Subcutaneous adipose tissue (tissue), 4 donors: Measurements from ENCODE around the gene APOL1. TPM values are rescaled to one million over a fixed set of nuclear protein-coding genes. Genes with fewer than 3 reads are reported as not detected.

Experiments used
- CTCF ChIP-seq: fragments of 450-650 bp; IDR thresholded peaks from one replicate; pipeline ENCODE4 v1.5.1; 2016; ENCODE audit warnings: low read depth, mild to moderate bottlenecking, control low read depth, antibody characterized with exemption, moderate library complexity
- total RNA-seq, 4 donors: library from RNA; depleted of rRNA; stranded (reverse); fragments of >200 nt; gene quantifications; one replicate each; pipeline ENCODE4 v1.1.0, GENCODE V29; 2016

Gene APOL1
- 10 to 100 TPM in 3 of 4 donors, 1 to 10 TPM in 1; 7.5 to 53.5 (median 18.9) TPM for total RNA-seq

GRCh38 chr22:36252754-36253522 lies at the start of gene APOL1:
Gene APOL1 (plus strand): TSS chr22:36253133. CDS start chr22:36254956, 1,823 bp downstream.
- no peak for TF ChIP-seq CTCF

GRCh38 chr22:36204001-36204631 lies 48.8 kb upstream of the APOL1 start:
- no peak for TF ChIP-seq CTCF

GRCh38 chr22:36204632-36205015 lies 48.3 kb upstream of the APOL1 start:
- TF ChIP-seq CTCF = no peak

- no peak for TF ChIP-seq CTCF
Measured at GRCh38 chr22:36206255-36206654, 46.7 kb upstream of the APOL1 start.

GRCh38 chr22:36208162-36208765 lies 44.7 kb upstream of the APOL1 start:
- no peak for TF ChIP-seq CTCF

GRCh38 chr22:36208914-36209313 lies 44.0 kb upstream of the APOL1 start:
- TF ChIP-seq CTCF = no peak

GRCh38 chr22:36210224-36210623 lies 42.7 kb upstream of the APOL1 start:
- TF ChIP-seq CTCF = no peak
